ENCODE results near the gene EDIL3. TPM values are rescaled to one million over a fixed set of nuclear protein-coding genes. Genes with fewer than 3 reads are reported as not detected.

EDIL3 gene
- total RNA-seq, 1 donor from 2014 or later = not detected

- no peaks in the 10 kb centered on the region for H3K36me3 Mint-ChIP-seq (ENCODE audit: low read depth)
These were observed 459.2 kb downstream of the EDIL3 start for GRCh38 chr5:83925321-83925954.

GRCh38 chr5:83924891-83925290 lies 459.8 kb downstream of the EDIL3 start:
- no peak overlapping the region for H3K27ac Mint-ChIP-seq
- no peak overlapping the region for H3K4me3 Mint-ChIP-seq
- intact Hi-C loops (cut with micrococcal nuclease) = loop anchor here (10.0 kb wide), 1 partner anchor 210 kb away; no protein-coding TSS in a partner anchor
- H3K27me3 Mint-ChIP-seq (ENCODE audit: insufficient read depth) = peaks cover 3% of the 10 kb centered on the region
- H3K36me3 Mint-ChIP-seq (ENCODE audit: low read depth) = no peaks in the 10 kb centered on the region
- H3K4me1 Mint-ChIP-seq (ENCODE audit: low read depth) = no peaks in the 10 kb centered on the region
- no peaks in the 10 kb centered on the region for H3K9me3 Mint-ChIP-seq
- DNase-seq (ENCODE audit: low spot score) = no peak

More at GRCh38 chr5:83925321-83925954, 459.2 kb downstream of the EDIL3 start:
- Mint-ChIP-seq H3K4me1 (ENCODE audit: low read depth) (no peaks in the 10 kb centered on the region), H3K9me3 (no peaks in the 10 kb centered on the region), H3K27me3 (ENCODE audit: insufficient read depth) (peaks cover 3% of the 10 kb centered on the region), H3K4me3 (no peak overlapping the region), H3K27ac (no peak overlapping the region)
- DNase-seq (ENCODE audit: low spot score) = no peak
- intact Hi-C loops (cut with micrococcal nuclease) = loop anchor here (10.0 kb wide), 1 partner anchor 211 kb away; no protein-coding TSS in a partner anchor

- intact Hi-C loops (cut with micrococcal nuclease) = loop anchor here (10.0 kb wide), 1 partner anchor 209 kb away; no protein-coding TSS in a partner anchor
- H3K36me3 Mint-ChIP-seq (ENCODE audit: low read depth) = no peaks in the 10 kb centered on the region
- no peak for DNase-seq (ENCODE audit: low spot score)
- H3K4me1 Mint-ChIP-seq (ENCODE audit: low read depth) = no peaks in the 10 kb centered on the region
- no peaks in the 10 kb centered on the region for H3K9me3 Mint-ChIP-seq
- H3K27me3 Mint-ChIP-seq (ENCODE audit: insufficient read depth) = peaks cover 3% of the 10 kb centered on the region
- H3K27ac Mint-ChIP-seq = no peak overlapping the region
- H3K4me3 Mint-ChIP-seq = no peak overlapping the region
These were observed 460.5 kb downstream of the EDIL3 start for GRCh38 chr5:83924171-83924570.

GRCh38 chr5:83922699-83923098 lies 462.0 kb downstream of the EDIL3 start:
- Mint-ChIP-seq H3K4me3 (no peak overlapping the region), H3K4me1 (ENCODE audit: low read depth) (no peaks in the 10 kb centered on the region), H3K27ac (no peak overlapping the region), H3K9me3 (no peaks in the 10 kb centered on the region), H3K27me3 (ENCODE audit: insufficient read depth) (peaks cover 3% of the 10 kb centered on the region), H3K36me3 (ENCODE audit: low read depth) (no peaks in the 10 kb centered on the region)
- no peak for DNase-seq (ENCODE audit: low spot score)
- intact Hi-C loops (cut with micrococcal nuclease) = loop anchor here (10.0 kb wide), 1 partner anchor 208 kb away; no protein-coding TSS in a partner anchor

- intact Hi-C loops (cut with micrococcal nuclease) = loop anchor here (10.0 kb wide), 1 partner anchor 207 kb away; no protein-coding TSS in a partner anchor
- DNase-seq (ENCODE audit: low spot score) = no peak
- Mint-ChIP-seq H3K36me3 (ENCODE audit: low read depth) (no peaks in the 10 kb centered on the region), H3K4me3 (no peak overlapping the region), H3K27ac (no peak overlapping the region), H3K4me1 (ENCODE audit: low read depth) (no peaks in the 10 kb centered on the region), H3K9me3 (no peaks in the 10 kb centered on the region), H3K27me3 (ENCODE audit: insufficient read depth) (peaks cover 3% of the 10 kb centered on the region)
These were observed 462.9 kb downstream of the EDIL3 start for GRCh38 chr5:83921666-83922193.

- Mint-ChIP-seq H3K4me3 (no peak overlapping the region), H3K9me3 (no peaks in the 10 kb centered on the region), H3K27ac (no peak overlapping the region), H3K27me3 (ENCODE audit: insufficient read depth) (peaks cover 3% of the 10 kb centered on the region), H3K36me3 (ENCODE audit: low read depth) (no peaks in the 10 kb centered on the region), H3K4me1 (ENCODE audit: low read depth) (no peaks in the 10 kb centered on the region)
- intact Hi-C loops (cut with micrococcal nuclease) = loop anchor here (10.0 kb wide), 1 partner anchor 205 kb away; no protein-coding TSS in a partner anchor
- DNase-seq (ENCODE audit: low spot score) = no peak
These were observed 465.3 kb downstream of the EDIL3 start for GRCh38 chr5:83919071-83920041.

GRCh38 chr5:83917261-83917908 lies 467.3 kb downstream of the EDIL3 start:
- H3K4me3 Mint-ChIP-seq = no peak overlapping the region
- H3K4me1 Mint-ChIP-seq (ENCODE audit: low read depth) = no peaks in the 10 kb centered on the region
- DNase-seq (ENCODE audit: low spot score) = no peak
- no peaks in the 10 kb centered on the region for H3K36me3 Mint-ChIP-seq (ENCODE audit: low read depth)
- no peak overlapping the region for H3K27ac Mint-ChIP-seq
- H3K9me3 Mint-ChIP-seq = no peaks in the 10 kb centered on the region
- peaks cover 3% of the 10 kb centered on the region for H3K27me3 Mint-ChIP-seq (ENCODE audit: insufficient read depth)
- intact Hi-C loops (cut with micrococcal nuclease) = no loop called here

GRCh38 chr5:83914662-83915418 lies 469.8 kb downstream of the EDIL3 start:
- DNase-seq (ENCODE audit: low spot score) = no peak
- Mint-ChIP-seq H3K9me3 (no peaks in the 10 kb centered on the region), H3K27ac (no peak overlapping the region), H3K27me3 (ENCODE audit: insufficient read depth) (no peaks in the 10 kb centered on the region), H3K4me3 (no peak overlapping the region), H3K4me1 (ENCODE audit: low read depth) (no peaks in the 10 kb centered on the region), H3K36me3 (ENCODE audit: low read depth) (no peaks in the 10 kb centered on the region)
- intact Hi-C loops (cut with micrococcal nuclease) = no loop called here

- no peaks in the 10 kb centered on the region for H3K4me1 Mint-ChIP-seq (ENCODE audit: low read depth)
- H3K9me3 Mint-ChIP-seq = no peaks in the 10 kb centered on the region
- H3K4me3 Mint-ChIP-seq = no peak overlapping the region
- intact Hi-C loops (cut with micrococcal nuclease) = no loop called here
- H3K27me3 Mint-ChIP-seq (ENCODE audit: insufficient read depth) = no peaks in the 10 kb centered on the region
- H3K36me3 Mint-ChIP-seq (ENCODE audit: low read depth) = no peaks in the 10 kb centered on the region
- no peak overlapping the region for H3K27ac Mint-ChIP-seq
- no peak for DNase-seq (ENCODE audit: low spot score)
These were observed 470.5 kb downstream of the EDIL3 start for GRCh38 chr5:83914199-83914598.

- Mint-ChIP-seq H3K4me3 (no peak overlapping the region), H3K4me1 (ENCODE audit: low read depth) (no peaks in the 10 kb centered on the region), H3K36me3 (ENCODE audit: low read depth) (no peaks in the 10 kb centered on the region), H3K9me3 (no peaks in the 10 kb centered on the region), H3K27ac (no peak overlapping the region), H3K27me3 (ENCODE audit: insufficient read depth) (no peaks in the 10 kb centered on the region)
- intact Hi-C loops (cut with micrococcal nuclease) = no loop called here
- no peak for DNase-seq (ENCODE audit: low spot score)
These were observed 471.1 kb downstream of the EDIL3 start for GRCh38 chr5:83913593-83913992.

- H3K27ac Mint-ChIP-seq = no peak overlapping the region
- no peak for DNase-seq (ENCODE audit: low spot score)
- no peaks in the 10 kb centered on the region for H3K4me1 Mint-ChIP-seq (ENCODE audit: low read depth)
- H3K4me3 Mint-ChIP-seq = no peak overlapping the region
- H3K27me3 Mint-ChIP-seq (ENCODE audit: insufficient read depth) = no peaks in the 10 kb centered on the region
- no peaks in the 10 kb centered on the region for H3K36me3 Mint-ChIP-seq (ENCODE audit: low read depth)
- intact Hi-C loops (cut with micrococcal nuclease) = no loop called here
- H3K9me3 Mint-ChIP-seq = no peaks in the 10 kb centered on the region
These were observed 473.2 kb downstream of the EDIL3 start for GRCh38 chr5:83911367-83911919.

GRCh38 chr5:83900306-83900705 lies 484.4 kb downstream of the EDIL3 start:
- H3K27me3 Mint-ChIP-seq (ENCODE audit: insufficient read depth) = no peaks in the 10 kb centered on the region
- H3K4me1 Mint-ChIP-seq (ENCODE audit: low read depth) = no peaks in the 10 kb centered on the region
- no peaks in the 10 kb centered on the region for H3K36me3 Mint-ChIP-seq (ENCODE audit: low read depth)
- intact Hi-C loops (cut with micrococcal nuclease) = no loop called here
- no peak overlapping the region for H3K27ac Mint-ChIP-seq
- no peak for DNase-seq (ENCODE audit: low spot score)
- H3K9me3 Mint-ChIP-seq = no peaks in the 10 kb centered on the region
- no peak overlapping the region for H3K4me3 Mint-ChIP-seq

Data from activated T-helper 1 cell treated with anti-CD3 and anti-CD28 coated beads, Interleukin-12 subunit alpha, Interleukin-12 subunit beta, Interleukin-2, Interleukin-4 antibody, amounts not matched to agents 30 ng/mL and 10 ng/mL and 1 ng/mL, durations not matched to agents 14 hours and 24 hours and 36 hours (primary cell).